SH-SY5Y (cell line): ENCODE measurements around the gene ZNF836.

Experiments used
- GATA2 ChIP-seq: IDR thresholded peaks from 2 replicates; pipeline ENCODE4 v1.6.1; 2011; ENCODE audit warnings: mild to moderate bottlenecking, low read depth, low read length
- GATA3 ChIP-seq: IDR thresholded peaks from 2 replicates; pipeline ENCODE4 v1.6.1; 2011; ENCODE audit warnings: low read depth, mild to moderate bottlenecking, low read length, moderate library complexity

GRCh38 chr19:52115526-52116053 lies 55.8 kb downstream of the ZNF836 start:
- TF ChIP-seq GATA2 (no peak), GATA3 (no peak)
